Measurements from ENCODE around the gene COPG1. TPM values are rescaled to one million over a fixed set of nuclear protein-coding genes. Genes with fewer than 3 reads are reported as not detected.

Gene COPG1
- total and polyA plus RNA-seq, 9 of the 15 experiments (the other 6 are each of a cell fraction or from before 2014, with no cell fraction given) = 40.3 to 105 (median 62.4) TPM

DNA sequence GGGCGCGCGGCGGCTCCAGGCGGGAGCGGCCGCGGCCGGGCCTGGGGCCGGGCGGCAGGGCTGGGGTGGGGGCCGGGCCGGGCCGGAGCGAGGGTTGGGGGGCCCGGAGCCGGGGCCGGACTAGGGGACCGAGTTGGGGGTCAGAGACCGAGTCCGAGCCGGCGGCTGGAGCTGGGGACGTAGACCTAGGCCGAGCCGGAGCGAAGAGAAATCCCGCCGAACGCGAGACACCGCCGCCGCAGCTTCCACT, 66.5 kb downstream of the COPG1 start:
- H3K9ac ChIP-seq (ENCODE audit: insufficient read depth in 1 of 2, low read depth in 2 of 2, low read length in 2 of 2) = peak overlapping the region; percentile 73 to 95; a peak in 3 of 4 replicates
- POLR2A ChIA-PET = interaction anchor here (0.7 to 2.5 kb wide), 21 partner anchors 9 to 146 kb away, joined by 3 to 20 read pairs (median 4); partner anchors contain the start of genes COPG1, EFCAB12, HMCES and IFT122
- H3K27me3 ChIP-seq (ENCODE audit: control insufficient read depth in 2 of 2, insufficient read depth in 2 of 2, low read length in 2 of 2) = no peaks in the 10 kb centered on the region
- no peaks in the 10 kb centered on the region for H3K9me1 ChIP-seq (ENCODE audit: control insufficient read depth, insufficient read depth, low read length)
- FAIRE-seq (no peak), ATAC-seq (peak; percentile 62; the same call in 2 of the 3 replicates), DNase-seq (ENCODE audit: extremely low read depth in 1 of 4, low spot score in 3 of 4) (peak in 2 of 4 experiments; percentile 73 to 74)
- peaks cover 17% of the 10 kb centered on the region for H3K79me2 ChIP-seq (ENCODE audit: control insufficient read depth, insufficient read depth, low read length)
- in situ Hi-C loops (cut with MboI) (no loop called here), intact Hi-C loops (cut with micrococcal nuclease) (loop anchor here (2.0 kb wide), 1 partner anchor 37 kb away; the partner anchor contains the start of gene HMCES)
- BruUV-seq (replicated peaks) = no TSS peak
- peak overlapping the region; percentile 90; the same call in 1 of the 2 replicates for H2AFZ ChIP-seq (ENCODE audit: low read depth, low read length)
- no CpG with 5 or more reads among the region's 34 CpGs for WGBS (ENCODE audit: insufficient coverage, low coverage, missing lambda C conversion rate)
- peaks cover 5% of the 10 kb centered on the region; the same call in 1 of the 2 replicates for H4K20me1 ChIP-seq (replicated peaks; ENCODE audit: control insufficient read depth, insufficient read depth, low read length)
- peak overlapping the region; percentile 80; the same call in 2 of the 3 replicates for H3K27ac ChIP-seq (ENCODE audit: extremely low read depth, low read depth, low read length)
- peaks cover 18 to 38% of the 10 kb centered on the region in 2 experiments; a peak in 4 of 5 replicates for H3K4me1 ChIP-seq (replicated peaks in 1 of 2; ENCODE audit: control insufficient read depth in 2 of 2, insufficient read depth in 2 of 2, low read length in 2 of 2)
- H3K36me3 ChIP-seq (ENCODE audit: control insufficient read depth, insufficient read depth, low read length) = no peaks in the 10 kb centered on the region
- CTCF ChIA-PET (ENCODE audit: low intra/inter-chr PET ratio) = no interaction called here
- H3K9me3 ChIP-seq (replicated peaks; ENCODE audit: control insufficient read depth, insufficient read depth, low read depth, low read length) = no peaks in the 10 kb centered on the region
- H3K4me3 ChIP-seq = peak overlapping the region; percentile 78
- H3K4me2 ChIP-seq (ENCODE audit: insufficient read depth, low read length) = peak overlapping the region; percentile 78; the same call in 1 of the 2 replicates
- TF ChIP-seq NONO (IDR thresholded peaks at IDR 0.05; ENCODE audit: low read depth in 2 of 2, low read length in 1 of 2) = peak in 1 of 2 experiments; percentile 96; a peak in 1 of 4 replicates
- TF ChIP-seq HNRNPH1 (optimal IDR thresholded peaks at IDR 0.05; ENCODE audit: low read depth, low read length) = no peak
- TF ChIP-seq NELFE (IDR thresholded peaks at IDR 0.05; ENCODE audit: insufficient read depth, insufficient read length) = peak; percentile 80
- no peak for TF ChIP-seq GTF2B (IDR thresholded peaks at IDR 0.05; ENCODE audit: extremely low read depth, insufficient read length)
- TF ChIP-seq BRD4 (IDR thresholded peaks at IDR 0.05) = no peak
- TF ChIP-seq CBX1 (IDR thresholded peaks at IDR 0.05; ENCODE audit: low read depth) = peak; percentile 95
- TF ChIP-seq ZNF239 (CRISPR knock-in tag; IDR thresholded peaks at IDR 0.05) = no peak
- TF ChIP-seq CHD2 (IDR thresholded peaks at IDR 0.05; ENCODE audit: low read depth, low read length) = peak; percentile 87
- TF ChIP-seq FOXJ2 (tag; IDR thresholded peaks at IDR 0.05) = no peak
- no peak for TF ChIP-seq C11orf30 (IDR thresholded peaks at IDR 0.05; ENCODE audit: low read depth)
- TF ChIP-seq, protein P1, sequence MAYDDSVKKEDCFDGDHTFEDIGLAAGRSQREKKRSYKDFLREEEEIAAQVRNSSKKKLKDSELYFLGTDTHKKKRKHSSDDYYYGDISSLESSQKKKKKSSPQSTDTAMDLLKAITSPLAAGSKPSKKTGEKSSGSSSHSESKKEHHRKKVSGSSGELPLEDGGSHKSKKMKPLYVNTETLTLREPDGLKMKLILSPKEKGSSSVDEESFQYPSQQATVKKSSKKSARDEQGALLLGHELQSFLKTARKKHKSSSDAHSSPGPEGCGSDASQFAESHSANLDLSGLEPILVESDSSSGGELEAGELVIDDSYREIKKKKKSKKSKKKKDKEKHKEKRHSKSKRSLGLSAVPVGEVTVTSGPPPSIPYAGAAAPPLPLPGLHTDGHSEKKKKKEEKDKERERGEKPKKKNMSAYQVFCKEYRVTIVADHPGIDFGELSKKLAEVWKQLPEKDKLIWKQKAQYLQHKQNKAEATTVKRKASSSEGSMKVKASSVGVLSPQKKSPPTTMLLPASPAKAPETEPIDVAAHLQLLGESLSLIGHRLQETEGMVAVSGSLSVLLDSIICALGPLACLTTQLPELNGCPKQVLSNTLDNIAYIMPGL (CRISPR knock-in tag; IDR thresholded peaks at IDR 0.05) = no peak
- TF ChIP-seq TBL1XR1 (IDR thresholded peaks at IDR 0.05; ENCODE audit: low read length in 2 of 2) = no peak
- TF ChIP-seq RHOXF2B (CRISPR knock-in tag; conservative IDR thresholded peaks at IDR 0.05) = no peak
- peak; percentile 63; the same call in 1 of the 2 replicates for TF ChIP-seq PHF8 (IDR thresholded peaks at IDR 0.05; ENCODE audit: borderline replicate concordance, low read length)
- 0 out of 4 replicates have a peak, but pooled peaks of 1 of the 2 experiments have one; percentile 41 for TF ChIP-seq BCLAF1 (IDR thresholded peaks at IDR 0.05; ENCODE audit: borderline replicate concordance in 1 of 2, control insufficient read depth in 1 of 2, low read depth in 2 of 2, low read length in 1 of 2)
- no peak for TF ChIP-seq PHB (CRISPR knock-in tag; IDR thresholded peaks at IDR 0.05)
- TF ChIP-seq POLR2AphosphoS2 (IDR thresholded peaks at IDR 0.05; ENCODE audit: low read length) = peak; percentile 82; the same call in 1 of the 2 replicates
- TF ChIP-seq MYNN (IDR thresholded peaks at IDR 0.05) = no peak
- TF ChIP-seq MYNN (CRISPR knock-in tag; IDR thresholded peaks at IDR 0.05) = no peak

Measured in K562 (cell line).